H9 (cell line): ENCODE results near the gene TAF4B. TPM values are rescaled to one million over a fixed set of nuclear protein-coding genes. Genes with fewer than 3 reads are reported as not detected.

Experiments
- DNase-seq: peaks from one replicate; pipeline ENCODE4 v3.0.0-alpha.2; 2017
- H2AFZ ChIP-seq: one replicate; pipeline ENCODE4 v1.6.1; 2013; ENCODE audit warnings: mild to moderate bottlenecking, low read length, control low read depth, moderate library complexity
- H2AK5ac ChIP-seq: 2 replicates; pipeline ENCODE4 v1.6.1; 2013; ENCODE audit warnings: low read length, control low read depth, mixed read lengths; ENCODE audit not compliant: insufficient read length
- H2BK120ac ChIP-seq: one replicate; pipeline ENCODE4 v1.6.1; 2013; ENCODE audit warnings: low read depth, mild to moderate bottlenecking, low read length, control low read depth, inconsistent platforms; ENCODE audit not compliant: poor library complexity, severe bottlenecking
- H2BK12ac ChIP-seq: 2 replicates; pipeline ENCODE4 v1.6.1; 2013; ENCODE audit warnings: low read length, control low read depth, mixed read lengths, low read depth; ENCODE audit not compliant: insufficient read length
- H2BK15ac ChIP-seq: 2 replicates; pipeline ENCODE4 v1.6.1; 2013; ENCODE audit warnings: low read depth, low read length, control low read depth
- H2BK20ac ChIP-seq: one replicate; pipeline ENCODE4 v1.6.1; 2013; ENCODE audit warnings: low read depth, mild to moderate bottlenecking, low read length, control low read depth, inconsistent platforms; ENCODE audit not compliant: poor library complexity, severe bottlenecking
- H2BK5ac ChIP-seq: 2 replicates; pipeline ENCODE4 v1.6.1; 2013; ENCODE audit warnings: low read length, control low read depth, mixed read lengths; ENCODE audit not compliant: insufficient read length
- H3K14ac ChIP-seq: 2 replicates; pipeline ENCODE4 v1.6.1; 2013; ENCODE audit warnings: low read length, control low read depth; ENCODE audit not compliant: insufficient read depth
- H3K18ac ChIP-seq: 2 replicates; pipeline ENCODE4 v1.6.1; 2013; ENCODE audit warnings: low read depth, mild to moderate bottlenecking, mixed read lengths, low read length, control low read depth; ENCODE audit not compliant: insufficient read length
- H3K23ac ChIP-seq: 2 replicates; pipeline ENCODE4 v1.6.1; 2013; ENCODE audit warnings: low read length, control low read depth, mixed read lengths, low read depth; ENCODE audit not compliant: insufficient read length
- H3K23me2 ChIP-seq: 2 replicates; pipeline ENCODE4 v1.6.1; 2013; ENCODE audit warnings: low read depth, mild to moderate bottlenecking, mixed read lengths, low read length, control low read depth; ENCODE audit not compliant: insufficient read length, poor library complexity, severe bottlenecking
- H3K27ac ChIP-seq: 2 replicates; pipeline ENCODE4 v1.5.1; 2013; ENCODE audit warnings: low read length, control low read depth, mixed read lengths, low read depth; ENCODE audit not compliant: insufficient read length
- H3K27me3 ChIP-seq: 2 replicates; pipeline ENCODE4 v1.6.1; 2013; ENCODE audit warnings: low read length, control low read depth, inconsistent platforms; ENCODE audit not compliant: insufficient read depth
- H3K4ac ChIP-seq: 2 replicates; pipeline ENCODE4 v1.6.1; 2013; ENCODE audit warnings: low read depth, mild to moderate bottlenecking, control low read depth, inconsistent platforms, low read length, moderate library complexity
- H3K4me1 ChIP-seq: 2 replicates; pipeline ENCODE4 v1.6.1; 2013; ENCODE audit warnings: low read length, control low read depth, inconsistent platforms; ENCODE audit not compliant: insufficient read depth
- H3K4me2 ChIP-seq: 2 replicates; pipeline ENCODE4 v1.6.1; 2013; ENCODE audit warnings: low read length, control low read depth, mixed read lengths; ENCODE audit not compliant: insufficient read length, insufficient read depth
- H3K56ac ChIP-seq: 2 replicates; pipeline ENCODE4 v1.6.1; 2013; ENCODE audit warnings: low read depth, mild to moderate bottlenecking, mixed read lengths, low read length, control low read depth; ENCODE audit not compliant: insufficient read length
- H3K79me1 ChIP-seq: 2 replicates; pipeline ENCODE4 v1.6.1; 2013; ENCODE audit warnings: low read depth, mild to moderate bottlenecking, moderate library complexity, low read length, control low read depth, inconsistent platforms; ENCODE audit not compliant: insufficient read depth, poor library complexity, severe bottlenecking
- H3K79me2 ChIP-seq: 2 replicates; pipeline ENCODE4 v1.6.1; 2013; ENCODE audit warnings: low read length, control low read depth, inconsistent platforms; ENCODE audit not compliant: insufficient read depth
- H3K9ac ChIP-seq: 2 replicates; pipeline ENCODE4 v1.6.1; 2013; ENCODE audit warnings: low read length, control low read depth, mixed read lengths; ENCODE audit not compliant: insufficient read length; ENCODE audit errors: extremely low read depth
- H3K9me3 ChIP-seq: one replicate; pipeline ENCODE4 v1.6.1; 2013; ENCODE audit warnings: low read depth, low read length, inconsistent platforms; ENCODE audit not compliant: control insufficient read depth
- H3T11ph ChIP-seq: one replicate; pipeline ENCODE4 v1.6.1; 2013; ENCODE audit warnings: mild to moderate bottlenecking, low read length, control low read depth, inconsistent platforms
- H4K20me1 ChIP-seq: one replicate; pipeline ENCODE4 v1.6.1; 2013; ENCODE audit not compliant: control insufficient read depth, insufficient read length, insufficient read depth
- H4K5ac ChIP-seq: 2 replicates; pipeline ENCODE4 v1.6.1; 2013; ENCODE audit warnings: low read depth, mild to moderate bottlenecking, mixed read lengths, low read length, control low read depth; ENCODE audit not compliant: insufficient read length
- H4K8ac ChIP-seq: replicated peaks from 2 replicates; pipeline ENCODE4 v1.6.1; 2013; ENCODE audit warnings: low read length, control low read depth, mixed read lengths, low read depth; ENCODE audit not compliant: insufficient read length
- H4K91ac ChIP-seq: 2 replicates; pipeline ENCODE4 v1.6.1; 2013; ENCODE audit warnings: low read depth, mild to moderate bottlenecking, moderate library complexity, mixed read lengths, low read length, control low read depth; ENCODE audit not compliant: insufficient read length
- H3K27ac Mint-ChIP-seq, 3 experiments: 2 replicates in 2 of 3; 3 replicates in 1 of 3; pipeline ENCODE4 v1.8.0; 2020 to 2021; ENCODE audit warnings: mixed read lengths in 3 of 3, mild to moderate bottlenecking in 1 of 3, moderate library complexity in 1 of 3
- H3K27me3 Mint-ChIP-seq: 2 replicates; pipeline ENCODE4 v1.8.0; 2021; ENCODE audit warnings: low read depth, mild to moderate bottlenecking, moderate library complexity, mixed read lengths
- H3K36me3 Mint-ChIP-seq, 3 experiments: 2 replicates in 2 of 3; 3 replicates in 1 of 3; pipeline ENCODE4 v1.8.0; 2020 to 2021; ENCODE audit warnings: low read depth in 3 of 3, mixed read lengths in 3 of 3; ENCODE audit not compliant: insufficient read depth in 1 of 3
- H3K4me1 Mint-ChIP-seq, 2 experiments: 2 replicates each; pipeline ENCODE4 v1.8.0; 2020; ENCODE audit warnings: mixed read lengths in 2 of 2
- H3K4me3 Mint-ChIP-seq, 2 experiments: 2 replicates in 1 of 2; 3 replicates in 1 of 2; pipeline ENCODE4 v1.8.0; 2020 to 2021; ENCODE audit warnings: mild to moderate bottlenecking in 2 of 2, mixed read lengths in 2 of 2, moderate library complexity in 1 of 2
- H3K9me3 Mint-ChIP-seq, 2 experiments: 2 replicates in 1 of 2; 3 replicates in 1 of 2; pipeline ENCODE4 v1.8.0; 2020; ENCODE audit warnings: mild to moderate bottlenecking in 2 of 2, mixed read lengths in 2 of 2, moderate library complexity in 1 of 2
- CTCF ChIP-seq: fragments of 200-600 bp; sonication (generic); conservative IDR thresholded peaks from 3 replicates; pipeline ENCODE4 v1.8.0; 2021; ENCODE audit warnings: antibody characterized with exemption, mild to moderate bottlenecking
- WGBS: extraction: QIAGEN DNeasy Blood & Tissue Kit; methylation state at CpG from one replicate; pipeline ENCODE4 v1.1.7; 2013; ENCODE audit warnings: missing lambda C conversion rate, low lambda C conversion rate, mixed read lengths; ENCODE audit not compliant: insufficient read length; ENCODE audit errors: extremely low coverage; 5-methylcytosine and 5-hydroxymethylcytosine counted together
- total RNA-seq: library from RNA; stranded (reverse); gene quantifications from 2 replicates; pipeline ENCODE4 v1.2.1, GENCODE V29; 2021

Gene TAF4B
- total RNA-seq, 1 experiment from 2014 or later = 19.8 TPM

DNA sequence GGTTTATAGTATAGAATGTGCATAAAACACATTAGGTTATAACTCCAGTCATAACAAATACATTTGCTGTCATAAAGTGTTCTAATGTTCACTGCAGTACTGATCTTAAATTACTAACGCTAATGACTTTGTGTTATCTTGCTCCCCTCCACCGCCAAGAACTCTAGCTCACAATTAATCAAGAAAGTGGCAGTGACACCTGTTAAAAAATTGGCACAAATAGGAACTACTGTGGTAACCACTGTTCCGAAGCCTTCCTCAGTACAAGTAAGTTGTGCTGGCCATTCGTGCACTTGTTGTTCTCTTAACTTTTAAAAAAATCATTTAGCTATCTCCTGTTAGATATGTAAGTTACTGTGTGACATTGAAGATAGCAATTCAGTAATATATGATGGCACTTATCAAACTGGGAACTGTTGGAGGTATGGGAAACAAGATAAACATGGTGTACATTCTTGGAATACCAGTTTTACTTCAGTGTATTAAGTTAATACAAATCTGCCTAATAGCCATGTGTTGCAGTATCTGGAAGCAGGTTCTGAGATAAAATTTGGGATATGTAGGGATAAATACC lies 41.2 kb downstream of the TAF4B start:
- peaks cover 3% of the 10 kb centered on the region; the same call in 1 of the 2 replicates for H3K4me1 ChIP-seq
- H2BK15ac ChIP-seq = no peak overlapping the region
- Mint-ChIP-seq H3K4me1 (peaks cover 8 to 9% of the 10 kb centered on the region in 2 experiments; a peak in 3 of 4 replicates), H3K27me3 (no peaks in the 10 kb centered on the region), H3K9me3 (peaks cover 0 to 3% of the 10 kb centered on the region in 2 experiments; a peak in 2 of 5 replicates), H3K27ac (no peak overlapping the region), H3K36me3 (peaks cover 26 to 37% (median 36%) of the 10 kb centered on the region in 3 experiments), H3K4me3 (no peak overlapping the region)
- no peak overlapping the region for H3K9ac ChIP-seq
- no CpG with 5 or more reads among the region's 4 CpGs for WGBS
- H2BK5ac ChIP-seq = no peak overlapping the region
- no peaks in the 10 kb centered on the region for H3K27me3 ChIP-seq
- H2BK20ac ChIP-seq = no peak overlapping the region
- H2BK12ac ChIP-seq = no peak overlapping the region
- no peak overlapping the region for H3K18ac ChIP-seq
- H3K27ac ChIP-seq = no peak overlapping the region
- H4K5ac ChIP-seq = no peak overlapping the region
- no peak overlapping the region for H3T11ph ChIP-seq
- no peaks in the 10 kb centered on the region for H3K23me2 ChIP-seq
- no peak overlapping the region for H2AK5ac ChIP-seq
- peaks cover 2% of the 10 kb centered on the region for H3K79me1 ChIP-seq
- H3K4ac ChIP-seq = no peak overlapping the region
- no peak for TF ChIP-seq CTCF
- no peak overlapping the region for H3K56ac ChIP-seq
- H4K20me1 ChIP-seq = no peaks in the 10 kb centered on the region
- no peak overlapping the region for H2BK120ac ChIP-seq
- DNase-seq = no peak
- H4K8ac ChIP-seq = no peak overlapping the region
- H4K91ac ChIP-seq = no peak overlapping the region
- H3K14ac ChIP-seq = no peak overlapping the region
- no peak overlapping the region for H3K23ac ChIP-seq
- 0 out of 2 replicates have a peak, but pooled peaks cover 4% of the 10 kb centered on the region for H3K79me2 ChIP-seq
- no peaks in the 10 kb centered on the region for H3K9me3 ChIP-seq
- no peak overlapping the region for H2AFZ ChIP-seq
- H3K4me2 ChIP-seq = no peak overlapping the region
